Mesenchymal stem cell (in vitro differentiated cells and primary cell): ENCODE measurements around the gene OMA1.
"Not testable (repeated sequence)": the region's sequence is repeated elsewhere in the genome, so short reads cannot be mapped to it uniquely, and the experiment has no call there.

ENCODE experiments used
- DNase-seq: peaks from one replicate; pipeline ENCODE4 v3.0.0-alpha.2; 2013
- H2AFZ ChIP-seq: one replicate; pipeline ENCODE4 v1.6.1; 2013; ENCODE audit warnings: low read depth, mild to moderate bottlenecking, control low read depth, inconsistent platforms, low read length, moderate library complexity
- H2AK5ac ChIP-seq: 2 replicates; pipeline ENCODE4 v1.6.1; 2013; ENCODE audit warnings: low read length, moderate library complexity, mild to moderate bottlenecking, inconsistent platforms; ENCODE audit not compliant: severe bottlenecking
- H2BK120ac ChIP-seq: one replicate; pipeline ENCODE4 v1.6.1; 2013; ENCODE audit warnings: low read depth, mild to moderate bottlenecking, inconsistent platforms, low read length, moderate library complexity
- H2BK12ac ChIP-seq, 2 experiments: one replicate each; pipeline ENCODE4 v1.6.1; 2013; ENCODE audit warnings: inconsistent platforms in 2 of 2, low read length in 2 of 2, mild to moderate bottlenecking in 2 of 2, moderate library complexity in 2 of 2, control low read depth in 1 of 2
- H2BK15ac ChIP-seq: one replicate; pipeline ENCODE4 v1.6.1; 2013; ENCODE audit warnings: mild to moderate bottlenecking, low read depth, inconsistent platforms; ENCODE audit not compliant: poor library complexity, severe bottlenecking
- H2BK5ac ChIP-seq: 2 replicates; pipeline ENCODE4 v1.6.1; 2013; ENCODE audit warnings: low read depth, mild to moderate bottlenecking, low read length, control low read depth, inconsistent platforms; ENCODE audit not compliant: poor library complexity, severe bottlenecking
- H3K14ac ChIP-seq, 2 experiments: one replicate each; pipeline ENCODE4 v1.6.1; 2013; ENCODE audit warnings: inconsistent platforms in 2 of 2, low read length in 2 of 2, control low read depth in 1 of 2, mild to moderate bottlenecking in 1 of 2, moderate library complexity in 1 of 2
- H3K18ac ChIP-seq, 2 experiments: one replicate each; pipeline ENCODE4 v1.6.1; 2013; ENCODE audit warnings: inconsistent platforms in 2 of 2, low read length in 2 of 2, control low read depth in 1 of 2, low read depth in 1 of 2, mild to moderate bottlenecking in 1 of 2
- H3K23ac ChIP-seq, 2 experiments: one replicate each; pipeline ENCODE4 v1.6.1; 2013; ENCODE audit warnings: inconsistent platforms in 2 of 2, low read length in 2 of 2, mild to moderate bottlenecking in 2 of 2, moderate library complexity in 2 of 2, control low read depth in 1 of 2
- H3K27ac ChIP-seq: 2 replicates; pipeline ENCODE4 v1.5.1; 2013; ENCODE audit warnings: mild to moderate bottlenecking, moderate library complexity, low read length, control low read depth, inconsistent platforms; ENCODE audit not compliant: poor library complexity, severe bottlenecking
- H3K27me3 ChIP-seq, 2 experiments: 2 replicates each; pipeline versions ENCODE4 v1.6.1 to v1.7.0; 2013; ENCODE audit warnings: low read length in 2 of 2, mild to moderate bottlenecking in 2 of 2, moderate library complexity in 2 of 2, control low read depth in 1 of 2, inconsistent platforms in 1 of 2; ENCODE audit not compliant: control insufficient read depth in 1 of 2, insufficient read depth in 1 of 2
- H3K36me3 ChIP-seq, 2 experiments: 2 replicates each; pipeline versions ENCODE4 v1.6.1 to v1.7.0; 2013; ENCODE audit warnings: low read length in 2 of 2, control low read depth in 1 of 2, inconsistent platforms in 1 of 2, low read depth in 1 of 2, mild to moderate bottlenecking in 1 of 2; ENCODE audit not compliant: insufficient read depth in 2 of 2, control insufficient read depth in 1 of 2
- H3K4ac ChIP-seq, 2 experiments: one replicate each; pipeline ENCODE4 v1.6.1; 2013; ENCODE audit warnings: inconsistent platforms in 2 of 2, low read length in 2 of 2, mild to moderate bottlenecking in 2 of 2, moderate library complexity in 2 of 2, control low read depth in 1 of 2, low read depth in 1 of 2
- H3K4me1 ChIP-seq: 2 replicates; pipeline ENCODE4 v1.6.1; 2013; ENCODE audit warnings: low read depth, low read length, control low read depth; ENCODE audit not compliant: control insufficient read depth, insufficient read depth
- H3K4me2 ChIP-seq: 2 replicates; pipeline ENCODE4 v1.6.1; 2013; ENCODE audit warnings: low read length, mild to moderate bottlenecking, inconsistent platforms; ENCODE audit not compliant: poor library complexity, severe bottlenecking
- H3K4me3 ChIP-seq, 2 experiments: 2 replicates each; pipeline versions ENCODE4 v1.5.1 to v1.7.0; 2013; ENCODE audit warnings: low read length in 2 of 2, mild to moderate bottlenecking in 2 of 2, control low read depth in 1 of 2, low read depth in 1 of 2; ENCODE audit not compliant: insufficient read depth in 1 of 2
- H3K79me1 ChIP-seq: replicated peaks from 2 replicates; pipeline ENCODE4 v1.6.1; 2013; ENCODE audit warnings: mild to moderate bottlenecking, control low read depth, low read length, inconsistent platforms; ENCODE audit not compliant: poor library complexity, severe bottlenecking
- H3K9ac ChIP-seq: 2 replicates; pipeline ENCODE4 v1.7.0; 2013; ENCODE audit warnings: mild to moderate bottlenecking, low read length, moderate library complexity
- H3K9me3 ChIP-seq: 2 replicates; pipeline ENCODE4 v1.7.0; 2013; ENCODE audit warnings: mild to moderate bottlenecking, low read length; ENCODE audit not compliant: control insufficient read depth
- H4K8ac ChIP-seq: one replicate; pipeline ENCODE4 v1.6.1; 2013; ENCODE audit warnings: inconsistent platforms, mild to moderate bottlenecking, low read length, moderate library complexity
- H4K91ac ChIP-seq: one replicate; pipeline ENCODE4 v1.6.1; 2013; ENCODE audit warnings: mild to moderate bottlenecking, low read length, inconsistent platforms
- WGBS: methylation state at CpG from one replicate; pipeline ENCODE4 v1.1.7; 2013; ENCODE audit warnings: mixed read lengths; 5-methylcytosine and 5-hydroxymethylcytosine counted together

The OMA1 gene

GRCh38 chr1:58500043-58500442 is 46.5 kb downstream of the OMA1 start:
- no peak overlapping the region for H3K4ac ChIP-seq
- no peaks in the 10 kb centered on the region for H3K27me3 ChIP-seq
- H3K79me1 ChIP-seq: peaks cover 3% of the 10 kb centered on the region
- no peak overlapping the region for H3K27ac ChIP-seq
- no peak overlapping the region for H4K91ac ChIP-seq
- H3K9ac ChIP-seq: no peak overlapping the region
- no peaks in the 10 kb centered on the region for H3K9me3 ChIP-seq
- no peak overlapping the region for H3K4me2 ChIP-seq
- H3K4me3 ChIP-seq: no peak overlapping the region
- no peak overlapping the region for H2AFZ ChIP-seq
- no peak overlapping the region for H2BK15ac ChIP-seq
- no CpG with 5 or more reads among the region's 1 CpG for WGBS
- H3K36me3 ChIP-seq: peaks cover 3 to 5% of the 10 kb centered on the region in 2 experiments
- H3K4me1 ChIP-seq: no peaks in the 10 kb centered on the region
- no peak overlapping the region for H2AK5ac ChIP-seq
- H3K14ac ChIP-seq: no peak overlapping the region
- no peak overlapping the region for H2BK120ac ChIP-seq
- no peak for DNase-seq
- no peak overlapping the region for H2BK12ac ChIP-seq
- H4K8ac ChIP-seq: no peak overlapping the region
- H3K18ac ChIP-seq: no peak overlapping the region
- no peak overlapping the region for H3K23ac ChIP-seq
- no peak overlapping the region for H2BK5ac ChIP-seq

- H2BK120ac ChIP-seq: no peak overlapping the region
- H3K27me3 ChIP-seq: no peaks in the 10 kb centered on the region
- H3K27ac ChIP-seq: no peak overlapping the region
- no peak overlapping the region for H2BK5ac ChIP-seq
- H3K36me3 ChIP-seq: no peaks in the 10 kb centered on the region
- no peaks in the 10 kb centered on the region for H3K79me1 ChIP-seq
- H3K4me3 ChIP-seq: no peak overlapping the region
- no peak overlapping the region for H3K4ac ChIP-seq
- no peak overlapping the region for H2BK12ac ChIP-seq
- no peak overlapping the region for H3K18ac ChIP-seq
- no peaks in the 10 kb centered on the region for H3K4me1 ChIP-seq
- no peak for DNase-seq
- no peak overlapping the region for H4K8ac ChIP-seq
- no peak overlapping the region for H2AK5ac ChIP-seq
- no peak overlapping the region for H3K14ac ChIP-seq
- no peaks in the 10 kb centered on the region for H3K9me3 ChIP-seq
- no peak overlapping the region for H2AFZ ChIP-seq
- no peak overlapping the region for H3K9ac ChIP-seq
- WGBS: 79% methylated on average over 4 of the region's 4 CpGs
- H4K91ac ChIP-seq: no peak overlapping the region
- no peak overlapping the region for H3K4me2 ChIP-seq
- H3K23ac ChIP-seq: no peak overlapping the region
- H2BK15ac ChIP-seq: no peak overlapping the region
Observed at GRCh38 chr1:58497499-58497898, 49.0 kb downstream of the OMA1 start.

- Histone ChIP-seq H2BK5ac (no peak overlapping the region), H3K79me1 (no peaks in the 10 kb centered on the region), H2BK15ac (no peak overlapping the region), H3K4me2 (no peak overlapping the region), H2BK12ac (no peak overlapping the region), H3K9me3 (no peaks in the 10 kb centered on the region), H4K91ac (no peak overlapping the region), H3K4me3 (no peak overlapping the region), H3K9ac (no peak overlapping the region), H3K36me3 (no peaks in the 10 kb centered on the region), H3K4me1 (no peaks in the 10 kb centered on the region), H2AK5ac (no peak overlapping the region), H3K27me3 (no peaks in the 10 kb centered on the region), H2BK120ac (no peak overlapping the region), H2AFZ (no peak overlapping the region), H4K8ac (no peak overlapping the region), H3K18ac (no peak overlapping the region), H3K14ac (no peak overlapping the region), H3K27ac (no peak overlapping the region), H3K23ac (no peak overlapping the region), H3K4ac (no peak overlapping the region)
- DNase-seq: no peak
- 93% methylated on average over 3 of the region's 3 CpGs for WGBS
Observed at GRCh38 chr1:58496042-58496441, 50.5 kb downstream of the OMA1 start.

- H3K27me3 ChIP-seq, H3K79me1 ChIP-seq, H3K4me2 ChIP-seq, H4K8ac ChIP-seq, H3K23ac ChIP-seq, H4K91ac ChIP-seq, H3K4me1 ChIP-seq, H2BK120ac ChIP-seq, H2BK15ac ChIP-seq, H2AFZ ChIP-seq, H3K14ac ChIP-seq, H3K9me3 ChIP-seq, H2BK12ac ChIP-seq, H3K9ac ChIP-seq, H3K27ac ChIP-seq, H3K18ac ChIP-seq, H2BK5ac ChIP-seq, H2AK5ac ChIP-seq, H3K4me3 ChIP-seq, DNase-seq, H3K4ac ChIP-seq, H3K36me3 ChIP-seq: not testable (repeated sequence)
- WGBS: 97% methylated on average over 15 of the region's 18 CpGs
Observed at GRCh38 chr1:58488914-58489313, 57.6 kb downstream of the OMA1 start.
